Ureter (tissue), 1 donor: ENCODE data around the gene DNAJB8. TPM values are rescaled to one million over a fixed set of nuclear protein-coding genes. Genes with fewer than 3 reads are reported as not detected.

Source experiments
- DNase-seq: peaks from one replicate; pipeline ENCODE4 v3.0.0-alpha.2; 2020; ENCODE audit warnings: low spot score
- total RNA-seq: library from RNA; stranded (reverse); gene quantifications from one replicate; pipeline ENCODE4 v1.2.4, GENCODE V29; 2023
- donor health status: DM: yes; HTN: yes; CAD: no.

DNAJB8 gene
- total RNA-seq, 1 donor from 2014 or later = not detected

DNA sequence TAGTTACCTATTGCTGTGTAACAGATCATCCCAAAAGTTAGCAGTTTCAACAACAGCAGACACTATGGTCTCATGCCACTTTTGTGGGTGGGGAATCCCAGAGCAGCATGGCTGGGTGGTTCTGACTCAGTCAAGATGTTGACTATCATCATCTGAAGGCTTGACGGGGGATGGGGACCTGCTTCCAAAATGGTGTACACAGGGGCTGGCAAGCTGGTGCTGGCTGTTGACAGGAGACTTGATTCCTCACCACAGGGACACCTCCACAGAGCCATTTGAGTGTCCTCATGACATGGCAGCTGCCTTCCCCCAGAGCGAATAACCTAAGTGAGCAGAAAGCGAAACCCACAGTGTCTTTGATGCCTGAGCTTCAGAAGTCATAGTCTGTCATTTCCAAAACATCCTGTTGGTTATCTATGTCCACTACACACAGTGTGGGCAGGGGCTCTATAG lies 19.1 kb downstream of the DNAJB8 start:
- DNase-seq = no peak

DNA sequence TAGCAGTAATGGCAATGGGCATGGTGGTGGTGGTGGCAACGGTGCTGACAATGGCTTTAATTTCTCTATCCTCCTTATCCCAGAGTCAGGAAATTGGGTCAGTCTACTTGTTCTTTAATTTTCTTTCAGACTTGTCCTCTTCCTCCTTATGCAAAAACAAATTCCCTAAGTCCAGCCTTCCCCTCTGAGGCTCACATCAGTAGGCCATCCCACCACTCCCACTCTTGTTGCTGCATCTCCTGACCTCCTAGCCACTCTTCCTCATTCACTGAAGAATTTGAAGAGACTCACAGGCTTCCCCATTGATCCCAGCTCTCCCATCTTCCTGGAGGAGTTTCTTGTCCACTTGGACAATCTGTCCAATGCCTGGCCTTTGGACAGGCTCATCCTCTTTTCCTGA lies 19.9 kb downstream of the DNAJB8 start:
- no peak for DNase-seq

DNA sequence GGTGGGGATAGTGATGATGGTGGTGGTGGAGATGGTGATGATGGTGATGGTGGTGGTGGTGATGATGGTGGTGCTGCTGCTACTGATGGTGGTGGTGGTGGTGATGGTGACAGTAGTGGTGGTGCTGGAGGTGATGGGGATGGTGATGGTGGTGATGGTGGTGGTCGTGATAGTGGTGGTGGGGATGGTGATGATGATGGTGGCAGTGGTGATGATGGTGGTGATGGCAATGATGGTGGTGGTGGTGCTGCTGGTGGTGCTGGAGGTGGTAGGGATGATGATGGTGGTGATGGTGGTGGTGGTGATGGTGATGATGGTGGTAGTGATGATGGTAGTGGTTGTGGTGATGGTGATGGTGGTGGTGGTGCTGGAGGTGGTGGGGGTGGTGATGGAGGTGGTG lies 21.3 kb downstream of the DNAJB8 start:
- DNase-seq = no peak

DNA sequence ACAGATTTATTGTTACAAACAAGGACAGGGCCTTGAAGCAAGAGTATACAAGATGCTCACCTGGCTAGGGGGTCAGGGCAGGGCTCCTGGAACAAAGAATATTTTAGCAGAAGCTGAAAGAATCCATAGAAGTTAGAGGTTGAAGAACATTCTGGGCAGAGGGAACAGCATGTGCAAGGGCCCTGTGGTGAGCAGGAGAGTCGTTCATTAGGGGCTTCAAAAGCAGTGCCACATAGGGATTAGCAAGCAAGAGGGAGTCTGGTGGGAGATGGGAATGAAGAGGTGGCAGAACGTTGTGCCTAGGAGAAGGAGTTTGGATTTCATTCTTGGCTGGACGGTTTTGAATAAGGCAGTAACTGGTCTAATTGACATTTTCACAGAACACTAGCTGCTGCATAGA lies 22.9 kb downstream of the DNAJB8 start:
- no peak for DNase-seq

DNA sequence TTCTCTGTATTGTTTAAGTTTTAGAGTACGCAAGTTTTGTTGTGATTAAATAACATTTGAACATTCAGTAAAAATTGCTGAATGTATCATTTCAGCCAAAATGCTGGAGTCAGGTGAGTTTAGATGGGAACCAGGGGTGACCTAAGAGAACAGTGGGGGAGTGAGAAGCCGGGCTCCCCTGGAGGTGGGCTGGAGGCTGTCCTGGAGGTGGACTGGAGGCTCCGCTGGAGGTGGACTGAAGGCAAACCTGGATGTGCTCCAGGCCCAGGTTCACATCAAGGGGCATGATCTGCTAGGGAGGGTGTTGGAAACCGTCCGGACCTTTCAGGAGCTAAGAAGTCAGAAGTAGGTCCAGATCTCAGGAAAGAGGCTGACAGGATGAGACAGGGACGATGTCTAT lies 23.7 kb downstream of the DNAJB8 start:
- DNase-seq = no peak

DNA sequence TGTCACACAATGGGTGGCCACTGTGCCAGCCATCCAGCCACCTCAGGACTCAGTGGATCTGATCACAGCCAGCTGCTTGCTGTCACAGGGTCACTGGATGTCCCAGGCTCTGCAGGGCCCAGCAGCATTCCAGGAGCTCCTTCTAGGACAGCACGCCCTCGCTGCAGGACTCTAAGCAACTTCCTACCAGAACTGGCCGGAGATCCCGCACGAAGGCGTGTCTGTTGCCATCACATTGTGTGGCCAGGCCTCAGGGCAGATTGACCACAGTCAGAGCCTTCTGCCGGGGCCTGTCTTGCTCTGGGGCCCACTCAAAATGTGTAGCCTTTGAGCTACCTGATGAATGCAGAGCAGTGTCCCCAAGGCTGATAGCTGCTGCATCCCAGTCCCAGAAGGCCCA lies 24.6 kb downstream of the DNAJB8 start:
- no peak for DNase-seq

DNA sequence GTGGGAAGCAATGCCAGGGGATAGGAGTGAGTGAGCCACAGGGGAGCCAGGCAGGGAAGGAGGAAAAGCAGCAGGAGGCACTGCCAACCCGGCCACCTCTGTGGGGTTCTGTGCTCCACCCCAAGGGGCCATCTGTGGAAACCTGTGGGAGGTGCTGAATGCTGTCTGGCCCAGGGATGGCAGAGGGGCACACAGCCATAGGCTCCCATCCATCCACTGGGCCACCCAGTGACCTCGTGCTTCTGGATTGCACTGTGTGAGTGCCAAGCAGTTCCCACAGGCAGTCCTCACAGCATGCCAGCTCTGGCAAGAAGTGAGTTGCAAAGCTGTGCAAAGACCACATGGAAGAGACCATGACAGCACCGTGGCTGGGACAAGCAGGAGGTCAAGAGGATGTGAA lies 27.5 kb downstream of the DNAJB8 start:
- DNase-seq = no peak

DNA sequence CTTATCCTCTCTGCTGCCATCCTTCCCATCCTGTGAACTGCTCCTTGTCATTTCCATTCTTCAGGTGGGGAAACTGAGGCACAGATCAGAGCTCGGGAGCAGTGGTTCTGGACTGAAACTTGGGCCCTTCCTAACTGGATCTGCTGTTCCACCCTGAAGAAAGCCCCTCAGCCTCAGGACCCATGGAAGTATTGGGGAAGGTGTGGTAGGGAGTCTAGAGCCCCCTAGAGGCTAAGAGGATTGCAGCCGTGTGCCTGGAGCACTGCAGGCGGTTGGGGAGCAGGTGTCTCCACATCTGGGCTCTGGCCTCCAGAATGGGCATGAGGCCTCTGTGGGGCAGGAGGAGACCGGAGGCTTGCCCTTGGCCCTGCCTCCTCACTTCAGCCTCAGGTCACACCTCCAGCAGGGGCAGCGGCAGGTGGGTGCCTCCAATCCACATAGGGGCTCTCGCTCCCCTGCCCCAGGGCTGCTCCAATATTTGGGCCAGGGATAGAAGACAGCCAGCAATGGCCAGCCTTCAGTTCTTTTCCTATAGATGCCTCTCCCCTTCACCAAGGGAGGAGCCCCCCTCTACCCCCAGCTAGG lies 28.1 kb downstream of the DNAJB8 start:
- no peak for DNase-seq

DNA sequence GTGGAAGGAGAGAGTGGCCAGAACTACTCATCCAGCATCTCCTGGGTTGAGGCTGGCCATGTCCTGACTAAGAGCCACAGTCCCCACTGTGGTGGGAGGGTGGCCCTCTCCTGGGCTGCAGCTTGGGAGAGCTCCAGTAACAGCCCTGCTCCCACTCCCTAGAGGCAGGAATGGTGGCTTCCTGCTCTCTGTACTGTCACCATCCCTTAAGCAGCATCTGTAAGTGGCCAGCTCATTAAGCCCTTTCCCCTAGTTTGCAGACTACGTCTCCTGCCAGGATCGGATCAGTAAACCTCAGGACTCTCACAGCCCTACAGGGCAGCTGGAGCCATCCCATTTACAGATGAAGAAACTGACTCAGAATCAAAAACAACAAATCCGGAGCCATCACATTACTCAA lies 30.5 kb downstream of the DNAJB8 start:
- DNase-seq = no peak

DNA sequence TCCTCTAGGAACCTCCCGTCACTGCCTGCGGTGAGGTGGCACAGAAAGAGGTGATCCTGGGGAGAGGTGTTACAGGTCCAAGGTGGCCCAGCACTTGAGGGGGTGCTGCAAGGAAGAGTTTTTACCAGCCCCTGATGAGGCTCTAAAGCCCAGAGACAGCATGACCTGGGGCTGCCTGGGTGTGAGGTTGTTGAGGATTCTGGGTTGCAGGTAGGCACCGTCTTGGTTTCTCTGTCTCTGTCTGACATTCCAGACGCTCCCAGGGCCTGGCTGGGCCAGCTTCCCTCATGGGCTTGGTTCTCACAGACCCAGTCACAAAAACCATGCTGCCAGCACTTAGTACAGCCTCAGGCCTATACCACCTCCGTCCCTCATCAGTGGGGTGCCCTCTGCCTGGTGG lies 31.1 kb downstream of the DNAJB8 start:
- no peak for DNase-seq

DNA sequence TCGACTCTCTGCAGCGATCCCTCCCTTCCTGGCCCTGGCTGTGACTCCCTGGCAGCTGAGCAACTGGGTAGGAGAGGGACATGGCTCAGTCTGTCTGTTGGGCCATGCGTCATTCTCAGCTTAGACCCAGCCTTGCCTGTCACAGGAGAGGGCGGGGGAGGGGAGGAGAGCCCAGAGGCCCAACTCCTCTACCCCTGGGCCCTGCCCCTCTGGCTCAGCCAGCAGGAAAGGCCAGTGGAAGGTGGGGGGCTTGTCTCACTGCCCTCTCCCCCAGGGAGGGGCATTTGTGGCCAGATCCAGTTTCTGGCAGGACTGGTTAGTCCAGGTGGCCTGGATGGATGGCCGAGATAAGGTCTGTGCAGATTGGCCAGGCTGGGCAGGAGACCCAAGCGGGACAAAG lies 31.6 kb downstream of the DNAJB8 start:
- DNase-seq = peak; percentile 91

DNA sequence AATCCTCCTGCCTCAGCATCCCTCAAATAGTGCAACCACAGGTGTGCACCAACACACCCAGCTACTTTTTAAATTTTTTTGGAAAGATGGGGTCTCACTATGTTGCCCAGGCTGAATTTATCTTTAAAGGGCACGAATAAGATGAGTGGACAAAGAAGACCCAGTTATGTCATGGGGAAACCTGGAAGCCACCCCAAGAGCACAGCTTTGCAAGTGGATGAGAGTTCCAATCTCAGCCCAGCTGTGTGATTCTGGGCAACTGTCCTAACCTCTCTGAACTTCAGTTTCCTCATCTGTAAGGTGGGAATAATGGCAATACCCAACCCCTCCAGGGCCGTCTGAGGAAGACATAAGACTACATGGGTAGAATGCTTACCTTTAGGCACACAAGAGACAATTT lies 32.2 kb downstream of the DNAJB8 start:
- DNase-seq = no peak

DNA sequence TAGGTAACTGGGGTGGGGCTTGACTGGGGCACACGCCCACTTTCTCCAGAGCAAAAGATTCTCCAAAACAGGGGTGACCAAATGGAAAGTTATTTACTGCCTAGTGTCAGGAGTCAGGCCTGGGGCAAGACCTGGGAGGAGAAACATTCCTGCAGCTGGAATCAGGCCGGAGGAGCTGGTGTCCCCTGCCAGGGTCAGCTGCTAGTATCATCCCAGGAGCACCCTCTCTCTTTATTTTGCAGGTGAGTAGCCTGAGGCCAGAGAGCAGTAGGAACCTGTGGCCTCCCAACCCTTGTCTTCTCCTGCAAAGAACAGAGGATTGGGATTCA lies 32.9 kb downstream of the DNAJB8 start:
- DNase-seq = no peak

DNA sequence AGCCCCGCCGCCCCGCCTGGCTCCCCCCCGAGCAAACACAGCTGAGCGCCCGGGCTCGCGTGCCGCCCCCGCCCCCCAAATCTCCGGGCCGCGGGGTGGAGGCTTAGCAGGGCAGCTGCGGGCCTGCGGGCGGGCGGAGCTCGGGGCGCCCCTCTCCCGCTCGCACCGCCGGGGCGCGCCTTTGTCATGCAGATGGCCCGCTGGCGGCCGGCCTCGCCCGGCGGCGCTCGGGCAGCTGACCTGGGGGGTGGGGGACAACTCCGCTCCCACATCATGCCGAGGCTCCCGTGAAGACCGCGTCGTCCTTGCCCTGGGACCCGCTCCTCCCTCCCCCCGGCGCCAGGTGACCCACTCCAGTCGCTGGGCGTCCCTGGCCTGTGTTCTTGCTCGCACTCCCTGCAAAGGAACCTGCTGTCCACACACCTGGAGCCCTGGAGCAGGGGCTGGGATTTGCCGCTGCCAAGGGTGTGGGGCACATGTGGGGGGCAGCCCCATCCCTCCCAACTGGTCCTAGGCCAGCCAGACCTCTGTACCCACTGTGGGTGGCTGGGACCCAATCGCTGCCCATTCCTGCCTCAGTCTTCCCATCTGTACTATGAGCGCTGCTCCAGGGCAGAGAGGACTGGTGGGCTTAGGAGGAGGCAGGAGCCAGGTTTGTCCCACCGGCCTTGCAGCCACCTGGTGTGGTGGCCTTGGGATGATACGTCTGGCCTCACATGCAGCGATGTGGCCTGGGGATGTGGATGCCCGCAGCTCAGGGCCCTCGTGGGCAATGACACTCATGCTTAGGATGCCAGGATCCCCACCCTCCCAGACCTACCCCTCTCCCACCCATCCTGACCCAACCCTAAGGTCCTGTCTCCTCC lies 33.5 kb downstream of the DNAJB8 start:
- DNase-seq = no peak

DNA sequence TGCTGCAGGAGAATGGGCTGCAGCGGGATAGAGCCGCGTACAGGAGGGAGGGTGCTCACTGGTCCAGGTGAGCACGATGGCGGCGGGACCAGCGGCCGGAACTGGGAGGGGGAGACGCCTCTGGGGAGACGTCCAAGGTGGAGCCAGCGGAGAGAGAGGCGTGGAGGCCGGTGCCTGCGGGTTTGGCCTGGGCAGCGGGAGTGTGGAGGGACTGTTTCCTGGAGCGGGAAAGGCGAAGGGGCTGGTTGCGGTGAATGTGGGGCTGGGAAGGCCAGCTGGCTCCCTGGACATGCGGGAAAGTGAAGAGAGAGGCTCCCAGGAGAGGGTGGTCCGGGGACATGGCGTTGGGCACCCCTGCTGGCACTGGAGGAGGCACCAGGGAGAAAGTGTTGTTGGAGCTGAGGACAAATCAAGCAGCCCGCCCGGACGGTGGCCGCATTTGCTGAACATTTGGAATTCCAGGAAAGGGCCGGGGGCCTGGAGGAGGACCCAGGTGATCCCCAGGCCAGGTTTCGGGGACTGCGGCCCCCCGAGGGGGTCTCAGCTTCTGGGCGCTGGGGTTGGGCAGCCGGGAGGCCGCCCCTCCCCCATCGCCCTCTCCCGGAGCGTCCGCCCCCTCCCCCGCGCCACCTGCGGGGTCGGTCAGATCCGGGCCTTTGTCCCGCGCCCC lies 34.3 kb downstream of the DNAJB8 start:
- no peak for DNase-seq

DNA sequence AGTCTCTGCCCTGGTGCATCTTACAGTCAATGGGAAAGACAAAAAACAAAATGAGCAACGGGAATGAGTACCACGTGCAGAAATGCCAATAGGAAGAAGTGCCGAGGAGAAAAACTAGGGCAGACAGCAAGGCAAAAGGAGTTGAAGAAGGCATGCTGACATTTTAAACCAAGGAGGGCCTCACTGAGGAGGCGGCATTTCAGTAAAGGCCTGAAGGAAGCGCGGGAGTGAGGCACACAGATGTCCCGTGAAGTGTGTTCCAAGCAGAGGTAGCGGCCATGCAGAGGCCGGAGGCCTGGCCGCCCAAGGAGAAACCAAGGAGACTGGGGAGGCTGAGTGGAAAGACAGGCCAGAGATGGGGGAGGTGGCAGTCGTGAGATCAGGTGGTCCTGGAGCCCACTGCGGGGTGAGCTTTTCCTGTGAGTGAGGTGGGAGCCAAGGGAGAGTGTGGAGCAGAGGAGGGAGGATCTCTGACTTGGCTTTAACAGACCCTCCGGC lies 34.8 kb downstream of the DNAJB8 start:
- DNase-seq = no peak

DNA sequence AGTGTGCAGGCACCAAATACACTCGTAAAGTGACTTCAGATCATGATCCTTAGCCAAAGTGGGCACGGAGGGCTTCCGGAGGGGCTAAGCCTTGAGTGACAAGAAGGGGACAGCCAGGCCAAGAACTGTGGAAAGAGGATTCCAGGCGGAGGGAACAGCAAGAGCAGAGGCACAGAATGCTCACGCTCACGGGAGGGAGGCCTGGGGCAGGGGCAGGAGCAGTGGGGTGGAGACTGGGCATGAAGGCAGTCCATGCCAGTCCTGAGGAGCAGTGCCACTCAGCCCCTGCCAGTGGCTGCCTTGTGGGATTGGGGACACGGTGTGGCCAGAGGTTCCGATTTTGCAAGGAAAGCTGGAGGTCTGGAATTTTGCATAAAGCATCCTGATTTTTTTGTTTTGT lies 36.0 kb downstream of the DNAJB8 start:
- DNase-seq = no peak

DNA sequence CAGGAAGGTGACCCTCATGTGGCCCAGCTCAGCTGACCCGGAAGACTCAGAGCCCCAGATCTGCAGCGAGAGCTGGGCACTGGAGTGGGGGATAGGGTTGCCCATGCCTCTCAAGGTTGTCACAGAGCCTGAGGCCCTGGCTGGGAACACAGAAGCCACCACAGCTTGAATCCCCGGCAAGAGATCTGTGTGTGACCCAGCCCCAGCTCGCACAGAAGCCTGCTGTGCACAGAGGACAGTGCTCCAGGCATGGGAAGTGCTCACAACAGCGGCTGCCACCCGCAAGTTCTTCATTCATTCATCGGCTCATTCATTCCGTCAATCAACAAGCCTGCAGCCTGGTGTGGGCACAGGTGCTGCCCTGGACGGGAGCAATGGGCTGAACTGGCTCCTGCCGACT lies 36.4 kb downstream of the DNAJB8 start:
- DNase-seq = no peak

DNA sequence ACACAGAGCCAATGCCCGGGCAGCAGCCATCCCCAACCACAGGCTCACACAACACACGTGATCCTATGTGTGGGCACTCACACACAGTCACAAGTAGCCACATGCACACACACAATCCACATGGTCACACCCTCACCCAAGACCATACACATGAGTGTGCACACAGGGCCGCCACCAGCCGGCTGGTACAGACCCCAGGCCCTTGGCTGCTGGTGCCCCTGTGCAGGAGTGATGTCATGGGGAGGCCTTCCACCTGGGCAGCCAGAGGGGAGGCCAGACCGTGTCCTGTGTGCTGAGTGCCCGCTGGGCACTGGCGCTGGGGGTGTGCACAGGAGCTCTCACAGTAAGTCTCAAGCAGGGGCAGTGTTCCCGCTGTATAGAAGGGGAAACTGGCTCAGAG lies 36.9 kb downstream of the DNAJB8 start:
- DNase-seq = no peak

DNA sequence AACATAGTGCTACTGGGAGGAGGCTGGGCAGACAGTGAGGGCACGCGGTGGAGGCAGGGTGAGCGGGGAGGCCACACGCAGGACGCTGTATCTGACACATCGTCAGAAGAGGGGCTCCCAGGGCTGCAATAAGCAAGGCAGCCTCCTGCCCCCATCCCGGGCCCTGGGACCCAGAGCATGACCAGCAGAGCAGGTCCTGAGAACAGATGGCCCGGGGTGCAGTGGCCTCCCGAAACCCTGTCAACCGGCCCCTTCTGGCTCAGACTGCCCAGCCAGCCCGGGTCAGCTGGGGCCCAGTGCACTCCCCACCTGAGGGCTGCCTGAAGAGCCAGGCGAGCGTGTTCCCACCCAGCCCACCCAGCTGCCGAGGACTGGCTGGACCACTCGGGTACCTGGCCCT lies 37.4 kb downstream of the DNAJB8 start:
- DNase-seq = no peak

DNA sequence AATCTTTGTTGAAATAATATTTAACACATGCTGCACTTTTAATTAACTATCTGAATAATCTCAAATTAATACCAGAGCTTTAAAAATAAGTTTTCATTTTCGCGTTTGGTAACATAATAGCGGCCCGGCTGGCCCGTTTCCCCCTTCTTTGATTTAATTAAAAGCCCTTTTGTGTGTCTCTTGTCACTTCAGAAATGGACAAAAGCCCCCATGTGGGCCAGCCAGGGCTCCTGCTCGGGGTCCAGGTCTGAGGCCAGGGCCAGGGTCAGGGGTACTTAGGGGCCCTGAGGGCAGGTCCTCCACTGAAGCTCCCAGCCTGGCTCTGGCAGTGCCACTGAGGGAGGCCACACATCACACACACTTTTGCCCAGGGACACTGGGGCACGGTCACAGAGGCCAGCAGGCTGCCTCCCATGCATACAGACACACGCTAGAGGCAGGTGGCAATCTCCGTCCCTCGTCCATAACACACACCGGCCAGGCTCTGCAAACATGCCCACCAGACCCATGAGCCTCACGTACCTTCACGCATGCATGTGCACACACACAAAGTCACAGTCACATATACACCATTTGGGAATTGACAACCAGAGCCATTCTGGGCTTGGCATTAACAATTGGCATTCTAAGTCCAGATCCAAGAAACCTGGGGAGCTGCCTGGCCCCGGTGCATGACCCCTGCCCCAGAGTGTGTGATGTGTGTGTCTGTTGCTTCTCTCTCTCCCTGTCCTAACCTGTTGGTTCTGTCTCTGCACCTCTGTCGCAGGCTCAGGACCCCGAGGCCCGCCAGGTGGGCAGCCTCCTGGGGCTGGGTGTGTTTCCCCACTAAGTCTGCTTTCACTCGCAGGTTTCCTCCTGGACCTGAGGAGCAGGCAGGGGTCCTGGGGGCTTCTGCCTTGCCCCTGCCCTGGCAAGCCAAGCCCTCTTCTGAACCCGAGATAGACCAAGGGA lies 38.5 kb downstream of the DNAJB8 start:
- DNase-seq = no peak
